IMR-90 (cell line): ENCODE measurements around the gene NLRX1.

Source experiments
- BHLHE40 ChIP-seq: fragments of 150-350 bp; IDR thresholded peaks from 2 replicates; pipeline ENCODE4 v1.6.1; 2016; ENCODE audit warnings: mild to moderate bottlenecking, low read depth, low read length
- MXI1 ChIP-seq: IDR thresholded peaks from 2 replicates; pipeline ENCODE4 v1.6.1; 2012; ENCODE audit warnings: low read depth, mild to moderate bottlenecking, low read length, moderate library complexity, borderline replicate concordance
- POLR2A ChIP-seq: IDR thresholded peaks from 2 replicates; pipeline ENCODE4 v1.6.1; 2012; ENCODE audit warnings: mild to moderate bottlenecking, low read depth, low read length
- TF ChIP-seq, protein P1 (sequence below): conservative IDR thresholded peaks from 2 replicates; pipeline ENCODE4 v1.5.1; 2012; ENCODE audit warnings: mild to moderate bottlenecking, low read depth, low read length, improper control_type of control experiment
- TF ChIP-seq, protein P2 (sequence below): fragments of 150-350 bp; IDR thresholded peaks from 2 replicates; pipeline ENCODE4 v1.6.1; 2017; ENCODE audit warnings: mild to moderate bottlenecking, antibody characterized with exemption, low read length, low read depth

DNA sequence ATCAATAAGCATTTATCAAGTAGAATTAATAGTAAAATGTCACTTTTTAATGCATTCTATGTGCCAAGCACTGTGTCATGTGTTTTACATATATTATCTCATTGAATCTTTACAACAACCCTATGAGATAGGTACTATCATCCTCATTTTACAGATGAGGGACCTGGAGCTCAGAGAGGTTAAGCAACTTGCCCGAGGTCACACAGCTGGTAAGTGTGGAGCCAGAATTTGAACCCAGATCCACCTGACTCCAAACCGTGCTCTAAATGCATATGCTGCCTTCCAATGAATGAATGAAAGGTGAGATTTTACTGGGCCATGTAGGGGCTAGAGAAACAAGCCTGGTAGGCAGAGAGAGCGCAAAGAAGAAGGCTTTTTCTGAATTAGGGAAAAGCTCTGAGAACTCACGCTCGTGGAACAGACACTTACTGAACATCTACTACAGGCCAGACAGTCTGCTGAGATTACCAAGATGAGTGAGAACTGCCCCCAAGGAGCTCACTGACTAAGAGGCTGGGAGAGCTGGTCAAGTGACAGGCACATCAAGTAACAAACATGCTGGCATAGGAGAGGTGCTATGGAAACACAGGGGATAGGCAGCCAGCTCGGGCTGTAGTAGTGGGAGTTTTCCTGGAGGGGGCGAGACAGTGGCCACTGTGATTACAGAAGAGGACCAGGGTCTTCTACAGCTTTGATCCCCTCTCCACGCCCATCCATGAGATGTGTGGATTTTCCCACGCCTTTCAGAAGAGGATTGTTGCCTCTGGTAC lies 15.3 kb upstream of the NLRX1 start:
- TF ChIP-seq BHLHE40 = no peak
- TF ChIP-seq POLR2A = no peak
- TF ChIP-seq, protein P1, sequence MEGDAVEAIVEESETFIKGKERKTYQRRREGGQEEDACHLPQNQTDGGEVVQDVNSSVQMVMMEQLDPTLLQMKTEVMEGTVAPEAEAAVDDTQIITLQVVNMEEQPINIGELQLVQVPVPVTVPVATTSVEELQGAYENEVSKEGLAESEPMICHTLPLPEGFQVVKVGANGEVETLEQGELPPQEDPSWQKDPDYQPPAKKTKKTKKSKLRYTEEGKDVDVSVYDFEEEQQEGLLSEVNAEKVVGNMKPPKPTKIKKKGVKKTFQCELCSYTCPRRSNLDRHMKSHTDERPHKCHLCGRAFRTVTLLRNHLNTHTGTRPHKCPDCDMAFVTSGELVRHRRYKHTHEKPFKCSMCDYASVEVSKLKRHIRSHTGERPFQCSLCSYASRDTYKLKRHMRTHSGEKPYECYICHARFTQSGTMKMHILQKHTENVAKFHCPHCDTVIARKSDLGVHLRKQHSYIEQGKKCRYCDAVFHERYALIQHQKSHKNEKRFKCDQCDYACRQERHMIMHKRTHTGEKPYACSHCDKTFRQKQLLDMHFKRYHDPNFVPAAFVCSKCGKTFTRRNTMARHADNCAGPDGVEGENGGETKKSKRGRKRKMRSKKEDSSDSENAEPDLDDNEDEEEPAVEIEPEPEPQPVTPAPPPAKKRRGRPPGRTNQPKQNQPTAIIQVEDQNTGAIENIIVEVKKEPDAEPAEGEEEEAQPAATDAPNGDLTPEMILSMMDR = 0 out of 2 replicates have a peak, but pooled peaks have one; percentile 4
- TF ChIP-seq MXI1 = no peak
- TF ChIP-seq, protein P2, sequence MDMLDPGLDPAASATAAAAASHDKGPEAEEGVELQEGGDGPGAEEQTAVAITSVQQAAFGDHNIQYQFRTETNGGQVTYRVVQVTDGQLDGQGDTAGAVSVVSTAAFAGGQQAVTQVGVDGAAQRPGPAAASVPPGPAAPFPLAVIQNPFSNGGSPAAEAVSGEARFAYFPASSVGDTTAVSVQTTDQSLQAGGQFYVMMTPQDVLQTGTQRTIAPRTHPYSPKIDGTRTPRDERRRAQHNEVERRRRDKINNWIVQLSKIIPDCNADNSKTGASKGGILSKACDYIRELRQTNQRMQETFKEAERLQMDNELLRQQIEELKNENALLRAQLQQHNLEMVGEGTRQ = no peak
